Vagina (tissue), 2 donors: ENCODE data around the gene ASB7.

Experiments
- CTCF ChIP-seq, 3 experiments: fragments of 450-650 bp in 2 of 3; fragments of 200-600 bp in 1 of 3; sonication (generic) in 1 of 3; IDR thresholded peaks; one replicate each; pipeline ENCODE4 v1.5.1; 2017 to 2019; ENCODE audit warnings: antibody characterized with exemption in 3 of 3, mild to moderate bottlenecking in 2 of 3, moderate library complexity in 2 of 3
- POLR2A ChIP-seq, 2 donors: fragments of 450-650 bp; IDR thresholded peaks; one replicate each; pipeline ENCODE4 v1.6.1; 2017; ENCODE audit warnings: antibody characterized with exemption in 2 of 2, mild to moderate bottlenecking in 2 of 2, moderate library complexity in 2 of 2

GRCh38 chr15:100689131-100689899, 86.9 kb downstream of the ASB7 start:
- TF ChIP-seq CTCF (IDR thresholded peaks at IDR 0.05) (no peak), POLR2A (IDR thresholded peaks at IDR 0.05) (no peak)
